Neuron (in vitro differentiated cells): Measurements from ENCODE around the gene H2AZ2.

ENCODE experiments used
- H2AFZ ChIP-seq: one replicate; pipeline ENCODE4 v1.6.1; 2013; ENCODE audit warnings: low read depth, mild to moderate bottlenecking, inconsistent platforms, low read length, moderate library complexity
- H3K27me3 ChIP-seq: one replicate; pipeline ENCODE4 v1.6.1; 2013; ENCODE audit warnings: low read length; ENCODE audit not compliant: insufficient read depth
- H3K36me3 ChIP-seq: one replicate; pipeline ENCODE4 v1.6.1; 2013; ENCODE audit warnings: low read length; ENCODE audit not compliant: insufficient read depth
- H3K4me1 ChIP-seq: one replicate; pipeline ENCODE4 v1.6.1; 2013; ENCODE audit warnings: low read length; ENCODE audit not compliant: insufficient read depth
- H3K4me3 ChIP-seq: 2 replicates; pipeline ENCODE4 v1.5.1; 2013; ENCODE audit warnings: mild to moderate bottlenecking, low read length, moderate library complexity
- H3K9me3 ChIP-seq: one replicate; pipeline ENCODE4 v1.6.1; 2013; ENCODE audit warnings: low read length

H2AZ2 gene

DNA sequence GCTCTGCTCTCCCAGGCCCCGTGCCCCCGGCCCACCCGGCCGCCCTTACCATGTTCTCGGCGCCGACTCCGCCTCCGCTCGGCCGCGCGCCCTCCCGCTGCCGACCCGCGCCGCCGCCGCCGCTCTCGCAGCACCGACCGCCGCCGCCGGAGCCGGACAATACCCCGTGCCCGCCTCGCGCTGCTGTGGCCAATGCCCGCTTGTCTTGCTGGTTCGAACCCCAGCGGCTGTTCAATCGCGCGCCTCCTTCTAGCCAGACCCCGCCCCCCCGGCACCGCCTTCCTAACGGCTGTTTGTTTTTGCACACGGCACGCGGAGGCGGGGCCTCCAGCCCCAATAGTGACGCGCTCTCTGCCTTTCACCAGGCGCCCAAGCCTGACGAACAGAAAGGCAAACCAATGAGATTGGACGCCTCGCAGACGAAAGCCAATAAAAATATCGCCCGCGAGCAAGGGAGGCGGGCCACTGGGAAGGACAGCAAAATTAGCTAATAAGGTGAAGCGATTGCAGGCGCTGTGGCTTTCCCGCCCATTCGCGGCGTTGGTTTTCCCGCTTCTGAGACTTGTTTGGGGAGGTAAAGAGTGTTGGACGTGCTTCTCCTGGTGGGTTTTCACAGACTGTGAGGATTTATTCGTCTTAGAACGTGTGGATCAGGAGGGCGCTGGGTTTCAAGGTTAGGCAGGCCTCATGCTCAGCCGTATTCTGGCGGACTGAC, at the start of gene H2AZ2:
Gene H2AZ2 (minus strand): TSS at position 168 of the 715 bp plus-strand sequence. CDS start 116 bp downstream, at position 52.
- peaks cover 17% of the 10 kb centered on the region for H3K4me1 ChIP-seq
- peak within 1 kb of the TSS; percentile 97 for H3K4me3 ChIP-seq
- H3K36me3 ChIP-seq: peaks cover 1% of the 10 kb centered on the region
- peak within 1 kb of the TSS; percentile 77 for H2AFZ ChIP-seq
- no peaks in the 10 kb centered on the region for H3K27me3 ChIP-seq
- H3K9me3 ChIP-seq: no peaks in the 10 kb centered on the region

DNA sequence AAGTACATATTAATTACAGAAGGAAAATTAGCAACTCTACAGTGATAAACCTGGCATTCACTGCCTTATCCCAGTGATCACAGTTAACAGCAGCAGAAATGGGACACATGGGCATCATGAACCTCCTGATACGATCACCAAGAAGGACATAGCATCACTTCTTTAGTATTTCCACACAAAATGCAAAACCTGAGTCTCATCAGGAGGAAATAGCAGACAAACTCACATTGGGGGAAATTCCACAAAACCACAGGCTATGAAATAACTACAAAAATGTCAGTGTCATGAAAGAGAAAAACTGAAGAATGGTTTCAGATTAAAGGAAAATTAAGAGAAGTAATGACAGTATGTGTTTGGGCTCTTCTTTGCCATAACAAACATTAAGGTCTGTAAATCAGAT, 49.4 kb upstream of the H2AZ2 start:
- H3K9me3 ChIP-seq: no peaks in the 10 kb centered on the region
- no peak overlapping the region for H3K4me3 ChIP-seq
- H3K4me1 ChIP-seq: peaks cover 6% of the 10 kb centered on the region

DNA sequence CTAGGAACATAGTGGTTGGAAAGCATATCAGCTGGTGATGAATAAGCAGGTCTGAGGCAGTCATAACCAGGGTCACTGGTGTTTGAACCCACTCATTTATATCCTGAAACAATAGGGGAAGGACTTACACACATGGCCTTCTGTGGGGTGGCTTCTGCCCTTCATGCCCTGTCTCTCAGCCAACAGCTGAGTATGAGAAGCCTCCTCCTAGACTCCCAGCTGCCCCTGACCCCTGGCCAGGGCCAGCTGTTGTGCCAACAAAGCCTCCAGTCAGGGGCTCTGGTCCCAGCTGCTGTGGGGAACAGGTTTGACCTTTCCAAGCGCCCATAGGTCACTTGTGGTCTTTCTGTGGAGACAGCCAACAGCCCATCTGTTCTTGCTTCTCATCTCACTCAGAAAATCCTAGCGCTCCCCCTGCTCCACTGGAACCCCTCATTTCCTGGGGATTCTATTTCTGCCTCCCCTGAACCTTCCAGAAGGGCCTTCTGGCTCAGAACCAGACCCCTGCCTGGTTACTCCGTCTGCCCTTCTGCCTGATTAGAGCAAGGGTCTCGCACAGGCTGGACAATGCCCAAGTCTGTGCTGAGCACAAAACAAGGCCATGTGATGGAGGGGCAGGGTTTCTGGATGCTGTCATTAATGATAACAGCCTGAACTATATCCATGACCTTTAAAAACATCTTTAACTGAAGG, 47.1 kb upstream of the H2AZ2 start:
- Histone ChIP-seq H3K4me1 (peaks cover 6% of the 10 kb centered on the region), H3K4me3 (no peak overlapping the region)

More for the DNA sequence above, 49.4 kb upstream of the H2AZ2 start:
- Histone ChIP-seq H3K27me3 (peaks cover 5% of the 10 kb centered on the region), H2AFZ (no peak overlapping the region), H3K36me3 (no peaks in the 10 kb centered on the region)

GRCh38 chr7:44893710-44894234, 45.9 kb upstream of the H2AZ2 start:
- Histone ChIP-seq H3K36me3 (no peaks in the 10 kb centered on the region), H3K4me3 (no peak overlapping the region), H3K4me1 (peaks cover 6% of the 10 kb centered on the region), H3K27me3 (peaks cover 12% of the 10 kb centered on the region), H2AFZ (no peak overlapping the region), H3K9me3 (no peaks in the 10 kb centered on the region)

More for the DNA sequence above, 47.1 kb upstream of the H2AZ2 start:
- H3K9me3 ChIP-seq: no peaks in the 10 kb centered on the region
- peaks cover 12% of the 10 kb centered on the region for H3K27me3 ChIP-seq
- peak overlapping the region; percentile 12 for H2AFZ ChIP-seq
- H3K36me3 ChIP-seq: no peaks in the 10 kb centered on the region

DNA sequence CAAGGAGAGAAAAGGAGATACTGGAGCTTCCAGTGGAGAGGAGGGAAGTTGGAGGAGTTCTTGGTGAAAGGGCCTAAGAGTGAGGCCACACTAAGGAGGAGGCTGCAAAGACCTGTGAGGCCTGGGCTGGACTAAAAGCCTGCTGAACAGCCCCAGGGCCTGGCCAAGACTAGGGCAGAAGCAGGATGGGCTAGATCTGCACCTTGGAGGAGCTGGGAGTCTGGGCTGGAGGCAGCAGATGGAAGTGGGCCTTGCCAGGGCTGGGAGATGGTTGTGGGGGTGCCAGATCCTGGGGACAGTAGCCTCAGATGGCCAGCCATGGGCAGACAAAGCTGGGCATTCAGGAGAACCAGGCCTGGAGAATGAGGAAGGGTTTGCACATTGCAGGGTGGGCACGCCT, 43.9 kb upstream of the H2AZ2 start:
- H2AFZ ChIP-seq: no peak overlapping the region
- H3K36me3 ChIP-seq: no peaks in the 10 kb centered on the region
- peaks cover 12% of the 10 kb centered on the region for H3K27me3 ChIP-seq
- peaks cover 6% of the 10 kb centered on the region for H3K4me1 ChIP-seq
- no peak overlapping the region for H3K4me3 ChIP-seq
- no peaks in the 10 kb centered on the region for H3K9me3 ChIP-seq

- Histone ChIP-seq H3K36me3 (no peaks in the 10 kb centered on the region), H3K9me3 (no peaks in the 10 kb centered on the region), H3K27me3 (peaks cover 12% of the 10 kb centered on the region), H2AFZ (no peak overlapping the region), H3K4me1 (peaks cover 6% of the 10 kb centered on the region), H3K4me3 (no peak overlapping the region)
Observed at GRCh38 chr7:44891372-44891771, 43.5 kb upstream of the H2AZ2 start.

- peaks cover 2% of the 10 kb centered on the region for H3K36me3 ChIP-seq
- no peaks in the 10 kb centered on the region for H3K9me3 ChIP-seq
- H2AFZ ChIP-seq: no peak overlapping the region
- peaks cover 12% of the 10 kb centered on the region for H3K27me3 ChIP-seq
- H3K4me3 ChIP-seq: no peak overlapping the region
- H3K4me1 ChIP-seq: peaks cover 4% of the 10 kb centered on the region
Observed at GRCh38 chr7:44889086-44889781, 41.3 kb upstream of the H2AZ2 start.

- Histone ChIP-seq H3K4me3 (no peak overlapping the region), H3K27me3 (peaks cover 7% of the 10 kb centered on the region)
Observed at GRCh38 chr7:44887293-44887692, 39.4 kb upstream of the H2AZ2 start.

DNA sequence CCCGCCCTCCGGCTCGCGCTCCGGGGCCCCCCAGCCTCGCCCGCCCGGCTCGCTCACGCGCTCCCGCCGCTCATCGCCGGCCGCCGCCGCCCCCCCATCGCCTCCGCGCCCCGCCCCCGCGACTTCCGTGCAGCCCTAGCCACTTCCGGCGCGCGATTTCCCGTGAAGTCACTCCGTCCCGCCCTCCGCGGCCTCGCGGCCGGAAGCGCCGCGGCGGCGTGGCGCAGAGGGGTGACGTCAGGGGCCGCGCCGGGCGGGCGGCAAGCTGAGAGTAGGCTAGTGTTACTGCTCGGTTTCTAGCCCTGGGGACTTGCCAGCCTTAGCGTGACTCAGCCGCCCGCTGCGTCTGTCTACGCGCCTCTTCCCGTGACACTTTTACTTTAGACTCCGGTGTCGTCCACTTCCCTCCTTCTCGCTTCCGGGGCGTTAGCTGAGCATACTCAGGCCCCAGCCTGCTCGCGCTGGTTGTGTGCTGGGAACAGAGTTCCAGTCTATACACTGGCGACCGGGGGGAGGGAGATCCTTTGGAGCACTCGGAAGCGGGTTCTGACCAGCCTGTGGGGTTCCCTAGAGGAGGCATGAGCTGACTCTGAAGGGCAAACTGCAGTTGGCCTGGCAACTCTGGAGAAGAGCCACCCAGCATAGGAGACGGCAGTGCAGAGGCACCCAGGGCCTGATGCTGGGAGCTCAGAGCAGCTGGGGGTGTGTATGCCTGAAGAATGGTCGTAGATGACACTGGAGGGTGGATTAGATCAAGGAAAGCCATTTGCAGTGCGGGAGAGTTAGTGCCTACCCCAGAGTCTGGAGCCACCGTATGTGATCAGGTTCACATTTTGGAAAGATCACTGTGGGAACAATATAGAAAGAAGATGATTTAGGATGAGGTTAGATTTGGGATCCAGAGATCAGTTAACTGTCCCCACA, 37.8 kb upstream of the H2AZ2 start, which contains the start of gene PURB:
Gene PURB (minus strand): TSS at position 137 of the 924 bp plus-strand sequence. CDS start 182 bp downstream, outside the sequence.
- no peaks in the 10 kb centered on the region for H3K27me3 ChIP-seq
- H3K36me3 ChIP-seq: peaks cover 19% of the 10 kb centered on the region
- H3K4me3 ChIP-seq: peak within 1 kb of the TSS; percentile 87
- peaks cover 38% of the 10 kb centered on the region for H3K4me1 ChIP-seq
- no peaks in the 10 kb centered on the region for H3K9me3 ChIP-seq
- peak within 1 kb of the TSS; percentile 49 for H2AFZ ChIP-seq

More at GRCh38 chr7:44887293-44887692, 39.4 kb upstream of the H2AZ2 start:
- H3K9me3 ChIP-seq: no peaks in the 10 kb centered on the region
- H2AFZ ChIP-seq: no peak overlapping the region
- H3K36me3 ChIP-seq: peaks cover 18% of the 10 kb centered on the region
- peaks cover 22% of the 10 kb centered on the region for H3K4me1 ChIP-seq

- H3K36me3 ChIP-seq: peaks cover 22% of the 10 kb centered on the region
- peak overlapping the region; percentile 87 for H3K4me3 ChIP-seq
- peaks cover 47% of the 10 kb centered on the region for H3K4me1 ChIP-seq
- no peaks in the 10 kb centered on the region for H3K27me3 ChIP-seq
- H2AFZ ChIP-seq: no peak overlapping the region
- H3K9me3 ChIP-seq: no peaks in the 10 kb centered on the region
Observed at GRCh38 chr7:44884621-44885393, 36.9 kb upstream of the H2AZ2 start.

DNA sequence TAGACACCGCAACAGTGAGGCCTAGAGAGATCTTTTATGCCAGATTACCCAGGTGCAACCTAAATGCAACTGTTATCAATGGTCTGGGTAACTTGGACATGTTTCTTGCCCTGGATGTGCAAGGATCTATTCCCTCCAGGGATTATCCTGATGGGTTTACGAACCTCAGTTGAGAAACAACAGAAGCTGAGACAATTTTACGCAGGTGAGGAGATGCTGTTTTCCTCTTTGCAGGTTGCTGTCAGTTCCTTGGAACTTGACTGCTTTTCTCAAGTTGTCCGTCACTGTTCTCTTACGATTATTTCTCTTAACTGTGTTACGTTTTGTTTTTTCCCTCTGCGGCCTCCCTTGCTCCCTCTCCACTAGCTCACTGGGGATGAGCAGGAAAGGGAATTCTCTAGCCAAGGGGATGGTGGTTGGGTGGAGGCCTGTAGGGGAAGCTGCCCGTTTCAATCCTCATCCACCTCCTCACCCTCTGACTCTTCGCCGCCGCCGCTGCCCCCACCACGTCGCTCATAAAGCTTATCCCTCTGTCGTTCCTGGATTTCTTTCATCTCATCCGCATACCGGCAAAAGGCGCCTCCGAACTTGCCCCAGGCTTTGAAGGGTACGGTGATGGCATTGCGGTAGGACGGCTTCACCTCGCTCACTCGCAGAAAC, 36.2 kb upstream of the H2AZ2 start:
- Histone ChIP-seq H2AFZ (no peak overlapping the region), H3K4me3 (peak overlapping the region; percentile 87), H3K4me1 (peaks cover 49% of the 10 kb centered on the region), H3K9me3 (no peaks in the 10 kb centered on the region), H3K36me3 (peaks cover 26% of the 10 kb centered on the region), H3K27me3 (no peaks in the 10 kb centered on the region)
